Gastrocnemius medialis (tissue), 4 donors: ENCODE data around the gene CLEC4F.

Experiments used
- POLR2A ChIP-seq, 2 donors: fragments of 450-650 bp; IDR thresholded peaks; one replicate each; pipeline ENCODE4 v1.6.1; 2017; ENCODE audit warnings: antibody characterized with exemption in 2 of 2, mild to moderate bottlenecking in 2 of 2, moderate library complexity in 2 of 2
- TF ChIP-seq, protein P1 (sequence below), 5 experiments: fragments of 450-650 bp in 3 of 5; fragments of 200-600 bp in 2 of 5; sonication (generic) in 2 of 5; IDR thresholded peaks in 4 of 5; conservative IDR thresholded peaks in 1 of 5; 1 replicate in 4 of 5; 2 replicates in 1 of 5; pipeline ENCODE4 v1.5.1; 2016 to 2019; ENCODE audit warnings: antibody characterized with exemption in 5 of 5, mild to moderate bottlenecking in 3 of 5, moderate library complexity in 3 of 5

DNA sequence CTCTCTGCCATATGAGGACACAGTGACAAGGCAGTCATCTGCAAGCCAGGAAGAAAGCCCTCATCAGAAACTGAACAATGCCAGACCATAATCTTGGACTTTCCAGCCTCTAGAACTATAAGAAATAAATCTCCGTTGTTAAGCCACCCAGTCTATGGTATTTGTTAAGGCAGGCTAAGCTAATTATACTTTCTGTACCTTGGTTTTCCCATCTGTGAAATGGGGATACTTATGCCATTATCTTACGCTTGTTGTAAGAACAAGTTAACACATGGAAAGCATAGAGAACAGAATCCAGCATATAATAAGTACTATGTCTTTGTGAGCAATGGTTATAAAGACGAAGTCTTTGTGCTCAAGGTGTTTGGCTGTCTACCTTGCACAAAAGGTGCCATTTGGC lies 44.1 kb downstream of the CLEC4F start:
- TF ChIP-seq POLR2A (IDR thresholded peaks at IDR 0.05), result no peak
- TF ChIP-seq, protein P1, sequence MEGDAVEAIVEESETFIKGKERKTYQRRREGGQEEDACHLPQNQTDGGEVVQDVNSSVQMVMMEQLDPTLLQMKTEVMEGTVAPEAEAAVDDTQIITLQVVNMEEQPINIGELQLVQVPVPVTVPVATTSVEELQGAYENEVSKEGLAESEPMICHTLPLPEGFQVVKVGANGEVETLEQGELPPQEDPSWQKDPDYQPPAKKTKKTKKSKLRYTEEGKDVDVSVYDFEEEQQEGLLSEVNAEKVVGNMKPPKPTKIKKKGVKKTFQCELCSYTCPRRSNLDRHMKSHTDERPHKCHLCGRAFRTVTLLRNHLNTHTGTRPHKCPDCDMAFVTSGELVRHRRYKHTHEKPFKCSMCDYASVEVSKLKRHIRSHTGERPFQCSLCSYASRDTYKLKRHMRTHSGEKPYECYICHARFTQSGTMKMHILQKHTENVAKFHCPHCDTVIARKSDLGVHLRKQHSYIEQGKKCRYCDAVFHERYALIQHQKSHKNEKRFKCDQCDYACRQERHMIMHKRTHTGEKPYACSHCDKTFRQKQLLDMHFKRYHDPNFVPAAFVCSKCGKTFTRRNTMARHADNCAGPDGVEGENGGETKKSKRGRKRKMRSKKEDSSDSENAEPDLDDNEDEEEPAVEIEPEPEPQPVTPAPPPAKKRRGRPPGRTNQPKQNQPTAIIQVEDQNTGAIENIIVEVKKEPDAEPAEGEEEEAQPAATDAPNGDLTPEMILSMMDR (IDR thresholded peaks at IDR 0.05 in 4 of 5, conservative IDR thresholded peaks at IDR 0.05 in 1 of 5), result no peak
